CD4-positive, alpha-beta T cell (primary cell): ENCODE data around the gene C3. TPM values are rescaled to one million over a fixed set of nuclear protein-coding genes. Genes with fewer than 3 reads are reported as not detected.

Experiments
- ATAC-seq: fragments of 200-7000 bp; cut with Tn5 transposase; one replicate; pipeline ENCODE4 v1.10.0; 2022; ENCODE audit warnings: mild to moderate bottlenecking; ENCODE audit not compliant: poor library complexity
- CTCF ChIA-PET: fragments of 350-600 bp; sonication (Branson Sonifier 250); formaldehyde crosslinking; loops from one replicate; lab custom pipeline; 2021; ENCODE audit warnings: antibody characterized with exemption, inconsistent platforms; lab: Charles Lee
- POLR2A ChIA-PET: fragments of 350-600 bp; sonication (Branson Sonifier 250); formaldehyde crosslinking; loops from one replicate; lab custom pipeline; 2021; ENCODE audit warnings: antibody characterized with exemption, inconsistent platforms; lab: Charles Lee
- DNase-seq, 14 experiments: peaks; one replicate each; pipeline ENCODE4 v3.0.0-alpha.2; 2013 to 2020; ENCODE audit warnings: mixed read lengths in 2 of 14
- H3K27ac ChIP-seq, 2 donors: one replicate each; pipeline versions ENCODE4 v1.5.1 to v1.7.0; 2013; ENCODE audit warnings: low read length in 2 of 2, low read depth in 1 of 2, mild to moderate bottlenecking in 1 of 2
- H3K27me3 ChIP-seq, 2 experiments: 1 replicate in 1 of 2; 2 replicates in 1 of 2; pipeline versions ENCODE4 v1.6.1 to v1.7.0; 2013; ENCODE audit warnings: low read length in 2 of 2, control low read depth in 1 of 2, mild to moderate bottlenecking in 1 of 2, moderate library complexity in 1 of 2; ENCODE audit not compliant: insufficient read depth in 2 of 2, control insufficient read depth in 1 of 2
- H3K36me3 ChIP-seq: one replicate; pipeline ENCODE4 v1.6.1; 2013; ENCODE audit warnings: low read length, control low read depth; ENCODE audit not compliant: insufficient read depth
- H3K4me1 ChIP-seq: one replicate; pipeline ENCODE4 v1.6.1; 2013; ENCODE audit warnings: low read length, control low read depth; ENCODE audit not compliant: insufficient read depth
- H3K4me3 ChIP-seq: one replicate; pipeline ENCODE4 v1.5.1; 2013; ENCODE audit warnings: mild to moderate bottlenecking, low read length, moderate library complexity
- H3K9me3 ChIP-seq, 2 experiments: 1 replicate in 1 of 2; 2 replicates in 1 of 2; pipeline versions ENCODE4 v1.6.1 to v1.7.0; 2013; ENCODE audit warnings: low read length in 2 of 2, mild to moderate bottlenecking in 2 of 2, control low read depth in 1 of 2, moderate library complexity in 1 of 2; ENCODE audit not compliant: control insufficient read depth in 1 of 2, insufficient read depth in 1 of 2
- H3K27ac Mint-ChIP-seq: one replicate; pipeline ENCODE4 v1.8.0; 2020; ENCODE audit warnings: mixed read lengths
- H3K27me3 Mint-ChIP-seq: one replicate; pipeline ENCODE4 v1.8.0; 2021; ENCODE audit warnings: mixed read lengths
- H3K36me3 Mint-ChIP-seq: one replicate; pipeline ENCODE4 v1.8.0; 2021; ENCODE audit warnings: low read depth, mixed read lengths
- H3K4me1 Mint-ChIP-seq: one replicate; pipeline ENCODE4 v1.8.0; 2021; ENCODE audit warnings: low read depth, mixed read lengths
- H3K4me3 Mint-ChIP-seq: one replicate; pipeline ENCODE4 v1.8.0; 2020; ENCODE audit warnings: mild to moderate bottlenecking, mixed read lengths
- H3K9me3 Mint-ChIP-seq: one replicate; pipeline ENCODE4 v1.8.0; 2020; ENCODE audit warnings: mixed read lengths
- intact Hi-C, 2 experiments: fragments of 100-400 bp; cut with DNase I in 1 of 2; cut with micrococcal nuclease in 1 of 2; formaldehyde crosslinking; loops; one replicate each; pipeline versions ENCODE4 v1.15.1 to v1.9.0; 2023 to 2025; cut with DNase I, micrococcal nuclease
- total RNA-seq, 174 experiments: library from RNA in 2 of 174; stranded (reverse) in 2 of 174; gene quantifications; one replicate each; pipeline ENCODE4 v1.2.3 and lab custom pipeline; 2021 to 2026
- TF ChIP-seq, protein P1 (sequence below): fragments of 200-600 bp; IDR thresholded peaks from one replicate; pipeline ENCODE4 v1.8.0; 2022; ENCODE audit warnings: antibody characterized with exemption, mild to moderate bottlenecking

Gene C3
- total RNA-seq, 2 experiments from 2014 or later, result 0.55 TPM; not detected in 1

DNA sequence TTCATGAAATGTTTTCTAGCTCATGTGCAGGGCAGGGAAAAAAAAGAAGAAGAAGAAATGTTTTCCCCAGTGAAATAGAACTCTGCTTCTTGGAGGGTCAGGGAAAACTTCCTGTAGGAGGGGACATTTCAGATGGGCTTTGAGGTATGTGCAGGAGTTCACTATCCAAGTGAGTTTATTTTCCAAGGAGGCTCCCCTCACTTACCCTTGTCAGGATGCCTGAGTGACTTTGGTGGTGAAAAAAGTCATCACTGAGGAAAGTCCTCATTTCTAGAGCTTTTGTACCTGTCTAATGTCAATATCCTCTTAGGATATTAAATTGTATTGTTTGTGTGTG is 656 bp upstream of the C3 start:
- Histone ChIP-seq H3K27ac (no peak overlapping the region), H3K36me3 (no peaks in the 10 kb centered on the region), H3K27me3 (no peaks in the 10 kb centered on the region), H3K9me3 (no peaks in the 10 kb centered on the region), H3K4me3 (no peak overlapping the region), H3K4me1 (peaks cover 14% of the 10 kb centered on the region)
- DNase-seq, result no peak
- no peaks in the 10 kb centered on the region for H3K9me3 Mint-ChIP-seq
- H3K4me3 Mint-ChIP-seq, result no peak overlapping the region
- H3K27me3 Mint-ChIP-seq, result peaks cover 4% of the 10 kb centered on the region
- no peak overlapping the region for H3K27ac Mint-ChIP-seq
- H3K36me3 Mint-ChIP-seq, result no peaks in the 10 kb centered on the region
- intact Hi-C loops, result loop anchor here in 1 of 2 experiments (5.0 kb wide), 1 partner anchor 74 kb away; no protein-coding TSS in a partner anchor
- ChIA-PET CTCF (no interaction called here), POLR2A (no interaction called here)
- no peak for ATAC-seq
- H3K4me1 Mint-ChIP-seq, result peaks cover 8% of the 10 kb centered on the region
- TF ChIP-seq, protein P1, sequence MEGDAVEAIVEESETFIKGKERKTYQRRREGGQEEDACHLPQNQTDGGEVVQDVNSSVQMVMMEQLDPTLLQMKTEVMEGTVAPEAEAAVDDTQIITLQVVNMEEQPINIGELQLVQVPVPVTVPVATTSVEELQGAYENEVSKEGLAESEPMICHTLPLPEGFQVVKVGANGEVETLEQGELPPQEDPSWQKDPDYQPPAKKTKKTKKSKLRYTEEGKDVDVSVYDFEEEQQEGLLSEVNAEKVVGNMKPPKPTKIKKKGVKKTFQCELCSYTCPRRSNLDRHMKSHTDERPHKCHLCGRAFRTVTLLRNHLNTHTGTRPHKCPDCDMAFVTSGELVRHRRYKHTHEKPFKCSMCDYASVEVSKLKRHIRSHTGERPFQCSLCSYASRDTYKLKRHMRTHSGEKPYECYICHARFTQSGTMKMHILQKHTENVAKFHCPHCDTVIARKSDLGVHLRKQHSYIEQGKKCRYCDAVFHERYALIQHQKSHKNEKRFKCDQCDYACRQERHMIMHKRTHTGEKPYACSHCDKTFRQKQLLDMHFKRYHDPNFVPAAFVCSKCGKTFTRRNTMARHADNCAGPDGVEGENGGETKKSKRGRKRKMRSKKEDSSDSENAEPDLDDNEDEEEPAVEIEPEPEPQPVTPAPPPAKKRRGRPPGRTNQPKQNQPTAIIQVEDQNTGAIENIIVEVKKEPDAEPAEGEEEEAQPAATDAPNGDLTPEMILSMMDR, result no peak

DNA sequence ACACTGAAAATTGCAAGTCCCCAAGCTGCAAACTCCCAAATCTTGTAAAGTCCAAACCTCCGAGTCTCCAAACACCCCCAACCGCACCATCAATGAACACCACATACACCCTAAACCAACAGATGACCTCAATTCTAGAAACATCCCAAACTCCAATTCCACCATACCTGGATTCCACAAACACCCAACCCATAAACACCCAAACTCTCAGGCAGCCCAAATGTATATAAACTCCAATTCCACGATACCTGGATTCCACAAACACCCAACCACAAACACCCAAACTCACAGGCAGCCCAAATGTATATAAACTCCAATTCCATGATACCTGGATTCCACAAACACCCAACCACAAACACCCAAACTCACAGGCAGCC is 470 bp downstream of the C3 start:
- peaks cover 8% of the 10 kb centered on the region for H3K4me1 Mint-ChIP-seq
- POLR2A ChIA-PET, result no interaction called here
- CTCF ChIA-PET, result no interaction called here
- H3K36me3 ChIP-seq, result no peaks in the 10 kb centered on the region
- no peaks in the 10 kb centered on the region for H3K9me3 ChIP-seq
- TF ChIP-seq, protein P1, result no peak
- intact Hi-C loops, result loop anchor here in 1 of 2 experiments (5.0 kb wide), 2 partner anchors 38 to 73 kb away; no protein-coding TSS in a partner anchor
- H3K27me3 Mint-ChIP-seq, result peaks cover 4% of the 10 kb centered on the region
- no peak overlapping the region for H3K4me3 ChIP-seq
- H3K9me3 Mint-ChIP-seq, result no peaks in the 10 kb centered on the region
- peaks cover 9% of the 10 kb centered on the region for H3K4me1 ChIP-seq
- H3K4me3 Mint-ChIP-seq, result no peak overlapping the region
- ATAC-seq, result no peak
- H3K27ac ChIP-seq, result no peak overlapping the region
- DNase-seq, result no peak
- no peaks in the 10 kb centered on the region for H3K36me3 Mint-ChIP-seq
- no peaks in the 10 kb centered on the region for H3K27me3 ChIP-seq
- no peak overlapping the region for H3K27ac Mint-ChIP-seq

DNA sequence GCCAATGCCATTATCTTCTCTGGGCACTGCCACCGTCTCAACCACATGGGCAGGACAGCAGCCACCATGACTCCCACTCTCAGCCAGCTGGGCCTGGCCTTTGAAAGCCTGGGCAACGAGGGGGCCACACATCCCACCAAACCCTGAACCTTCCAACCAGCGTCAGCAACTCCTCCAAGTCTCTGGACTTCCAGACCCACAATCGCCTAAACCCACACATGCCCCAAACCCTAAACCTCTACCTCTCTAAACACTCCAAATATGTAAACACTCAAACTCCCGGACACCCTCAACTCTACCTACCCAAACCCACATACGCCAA is 949 bp downstream of the C3 start:
- intact Hi-C loops, result loop anchor here in 1 of 2 experiments (5.0 kb wide), 1 partner anchor 37 kb away; no protein-coding TSS in a partner anchor
- Mint-ChIP-seq H3K27me3 (peaks cover 4% of the 10 kb centered on the region), H3K9me3 (no peaks in the 10 kb centered on the region), H3K36me3 (no peaks in the 10 kb centered on the region), H3K27ac (no peak overlapping the region), H3K4me1 (peaks cover 8% of the 10 kb centered on the region), H3K4me3 (no peak overlapping the region)
- no peak overlapping the region for H3K27ac ChIP-seq
- TF ChIP-seq, protein P1, result no peak
- ChIA-PET POLR2A (no interaction called here), CTCF (no interaction called here)
- no peaks in the 10 kb centered on the region for H3K36me3 ChIP-seq
- H3K4me3 ChIP-seq, result no peak overlapping the region
- H3K4me1 ChIP-seq, result peaks cover 8% of the 10 kb centered on the region
- ATAC-seq (no peak), DNase-seq (no peak)
- no peaks in the 10 kb centered on the region for H3K9me3 ChIP-seq
- H3K27me3 ChIP-seq, result no peaks in the 10 kb centered on the region
